GM19099 (cell line): ENCODE measurements around the gene CEBPB.

ENCODE experiments used
- POLR2A ChIP-seq: IDR thresholded peaks from 3 replicates; pipeline ENCODE4 v1.6.1; 2011; ENCODE audit warnings: low read depth; ENCODE audit not compliant: insufficient read length; ENCODE audit errors: extremely low read depth

The CEBPB gene

DNA sequence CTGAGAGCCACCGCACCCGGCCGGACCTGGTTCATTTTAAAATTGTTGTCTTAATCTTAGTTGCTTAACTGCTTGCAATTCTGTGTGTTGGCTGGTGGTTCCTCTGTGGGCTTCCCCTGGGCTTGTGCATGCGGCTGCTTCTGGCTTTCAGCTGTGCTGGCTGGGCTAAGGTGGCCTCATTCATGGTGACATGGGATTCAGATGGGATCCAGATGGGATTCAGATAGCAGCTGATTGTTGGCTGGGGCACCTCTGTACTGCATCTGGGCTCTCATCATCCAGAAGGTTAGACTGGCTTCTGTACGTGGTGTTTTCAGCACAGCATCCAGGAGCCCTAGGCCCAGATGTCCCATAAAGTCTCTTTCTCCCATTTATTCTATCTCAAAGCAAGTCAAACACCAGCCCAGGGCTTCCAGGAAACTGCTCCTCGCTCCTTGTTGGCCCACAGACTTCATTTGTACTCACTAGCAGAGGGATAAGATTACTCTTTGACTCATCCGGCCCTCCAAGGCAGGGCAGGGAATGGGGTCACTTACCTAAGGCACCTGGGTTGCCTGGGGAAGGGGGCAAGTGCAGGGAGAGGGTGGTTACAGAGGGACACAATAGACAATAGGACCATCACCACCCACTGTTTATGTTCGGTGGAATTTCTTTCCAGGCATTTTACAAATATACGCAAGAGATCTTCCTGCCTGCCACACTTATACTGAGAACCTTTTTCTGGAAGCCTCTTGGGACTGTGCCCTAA is 26.9 kb upstream of the CEBPB start:
- no peak for TF ChIP-seq POLR2A

DNA sequence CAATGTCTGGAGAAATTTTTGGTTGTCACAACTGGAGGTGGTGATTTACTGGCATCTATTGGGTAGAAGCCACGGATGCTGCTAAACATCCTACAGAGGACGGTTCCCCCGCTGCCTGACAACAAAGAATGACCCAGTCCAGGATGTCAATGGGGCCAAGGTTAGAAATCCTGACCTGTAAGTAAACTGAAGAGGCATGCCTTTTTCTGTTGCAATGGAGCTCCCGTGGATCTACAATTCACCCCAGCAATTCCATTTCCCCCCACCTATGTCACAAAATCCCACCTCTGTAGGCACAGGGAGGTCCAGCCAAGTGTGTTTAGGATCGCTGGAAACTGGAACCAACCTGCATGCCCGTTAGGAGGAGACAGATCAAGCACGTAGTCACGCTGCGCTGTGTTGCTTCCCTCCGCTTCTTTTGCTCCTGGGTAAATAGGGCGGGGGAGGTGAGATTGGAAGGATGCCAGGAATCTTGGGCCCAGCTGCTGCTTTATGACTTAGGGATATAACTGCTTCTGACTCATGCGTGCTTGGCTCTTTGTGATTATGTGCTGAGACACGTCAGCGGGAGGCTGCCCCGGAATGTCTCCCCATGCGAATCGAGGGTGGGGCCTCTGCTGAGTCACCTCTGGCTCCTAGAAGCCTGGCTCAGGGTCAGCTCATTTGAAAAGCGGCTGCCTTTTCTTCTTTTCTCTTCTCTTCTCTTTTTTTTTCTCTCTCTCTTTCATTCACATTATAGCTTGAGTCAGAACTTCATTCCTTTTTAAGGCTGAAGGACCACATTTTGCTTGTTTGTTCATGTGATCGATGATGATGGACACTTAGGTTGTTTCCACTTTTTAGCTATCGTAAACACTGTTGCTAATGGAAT is 24.7 kb upstream of the CEBPB start:
- TF ChIP-seq POLR2A: peak; percentile 62

DNA sequence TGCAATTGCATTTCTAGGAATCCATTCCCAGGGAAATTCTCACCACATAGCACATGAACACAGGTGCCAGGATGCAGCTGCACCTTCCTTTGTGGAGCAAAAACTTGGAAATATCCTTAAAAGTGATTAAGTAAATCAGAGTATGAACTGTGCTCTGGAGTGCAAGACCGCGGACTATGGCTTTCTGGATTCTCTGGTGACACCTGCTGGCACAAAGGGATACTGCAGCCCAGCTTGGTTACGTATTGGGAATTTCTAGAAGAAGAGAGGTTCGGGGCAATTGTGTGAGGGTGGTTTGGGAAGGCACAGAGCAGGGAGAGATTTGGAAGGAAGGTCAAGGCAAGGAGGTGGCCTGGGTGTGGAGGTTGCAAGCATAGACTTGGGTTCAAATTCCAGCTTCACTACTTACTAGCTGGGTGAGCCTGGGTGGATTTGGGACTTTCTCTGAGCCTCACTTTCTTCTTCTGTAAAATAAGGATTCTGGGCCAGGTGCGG is 21.3 kb upstream of the CEBPB start:
- no peak for TF ChIP-seq POLR2A

- TF ChIP-seq POLR2A: no peak
Observed at GRCh38 chr20:50170549-50171220, 19.9 kb upstream of the CEBPB start.

DNA sequence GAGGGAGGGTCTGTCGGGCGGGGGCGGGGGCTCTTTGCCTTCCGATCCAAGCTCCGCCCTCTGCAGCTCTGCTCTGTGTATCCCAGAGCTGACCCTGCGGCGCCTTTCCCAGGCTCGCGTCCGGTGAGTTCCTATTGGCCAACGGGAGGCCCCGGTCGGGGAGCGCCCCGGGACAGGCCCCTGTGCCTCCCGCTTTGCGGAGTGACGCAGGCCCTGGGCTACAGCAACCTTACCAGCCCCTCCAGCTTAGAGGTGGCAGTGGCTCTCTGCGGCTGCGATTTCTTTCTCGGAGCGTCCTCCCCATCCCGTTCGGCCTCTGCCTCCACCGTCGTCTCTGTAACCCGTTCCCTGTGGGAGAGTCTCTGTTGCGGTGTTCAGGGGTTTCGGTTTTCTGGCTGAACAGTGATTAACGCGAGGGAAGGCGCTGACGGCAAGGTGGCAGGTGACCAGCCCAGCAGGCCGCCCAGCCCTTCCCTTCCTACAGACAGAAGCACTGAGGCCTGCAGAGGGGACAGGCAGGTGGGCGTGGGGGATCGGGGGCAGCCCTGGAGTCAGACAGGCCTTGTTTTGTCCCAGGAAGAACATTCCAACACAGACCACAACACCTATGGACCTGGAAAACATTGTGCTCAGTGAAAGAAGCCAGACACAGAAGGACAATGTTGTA is 18.1 kb upstream of the CEBPB start:
- TF ChIP-seq POLR2A: no peak

DNA sequence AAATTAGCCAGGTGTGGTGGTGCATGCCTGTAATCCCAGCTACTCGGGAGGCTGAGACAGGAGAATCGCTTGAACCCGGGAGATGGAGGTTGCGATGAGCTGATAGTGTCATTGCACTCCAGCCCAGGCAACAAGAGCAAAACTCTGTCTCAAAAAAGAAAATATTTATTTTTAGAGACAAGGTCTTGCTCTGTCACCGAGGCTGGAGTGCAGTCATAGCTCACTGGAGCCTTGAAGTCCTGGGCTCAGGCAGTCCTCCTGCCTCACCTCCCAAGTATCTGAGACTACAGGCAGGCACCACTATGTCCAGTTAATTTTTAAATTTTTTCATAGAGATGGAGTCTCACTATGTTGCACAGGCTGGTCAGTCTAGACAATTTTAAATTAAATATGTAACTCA is 16.2 kb upstream of the CEBPB start:
- no peak for TF ChIP-seq POLR2A

DNA sequence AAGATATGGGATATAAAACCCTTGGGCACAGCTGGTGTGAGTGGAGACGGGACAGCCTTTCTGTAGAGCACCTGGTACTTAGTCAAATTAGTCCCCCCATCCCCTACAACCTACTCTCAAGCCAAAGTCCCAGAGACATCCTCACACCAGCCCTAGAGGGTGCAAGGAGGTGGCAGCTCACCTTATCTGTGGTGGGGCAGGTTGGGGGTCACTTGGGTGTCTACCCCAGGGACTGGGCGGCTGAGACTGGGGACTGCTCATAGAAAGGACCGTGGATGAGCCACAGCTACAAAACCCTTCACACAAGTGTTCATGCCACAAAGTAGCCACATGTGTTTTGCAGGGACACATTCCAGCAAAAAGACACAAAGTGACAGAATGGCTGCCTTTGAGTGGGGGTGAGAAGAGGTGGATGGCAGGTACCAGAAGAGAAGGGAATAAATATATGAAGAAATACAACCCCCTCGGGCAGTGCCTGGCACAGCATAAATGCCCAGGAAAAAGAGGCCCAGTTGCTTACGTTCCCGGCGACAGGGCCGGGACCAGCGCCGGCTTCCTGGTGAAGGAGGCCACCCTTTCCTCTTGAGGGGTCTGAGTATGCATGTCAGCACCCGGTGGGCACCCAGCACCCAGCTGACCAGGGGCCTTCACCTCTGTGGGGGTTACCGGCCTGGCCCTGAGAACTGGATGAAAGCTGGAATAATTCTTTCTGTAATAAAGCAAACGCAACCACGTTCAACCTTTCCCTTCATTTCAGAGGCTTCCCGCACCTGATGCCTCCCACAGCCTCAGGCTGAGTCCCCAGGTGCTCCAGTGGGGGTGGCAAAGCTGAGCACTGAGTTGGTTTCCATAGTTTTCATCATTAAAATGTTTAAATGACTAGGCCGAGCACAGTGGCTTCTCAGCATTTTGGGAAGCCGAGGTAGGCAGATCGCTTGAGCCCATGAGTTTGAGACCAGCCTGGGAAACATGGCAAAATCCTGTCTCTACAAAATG is 14.4 kb upstream of the CEBPB start:
- no peak for TF ChIP-seq POLR2A

DNA sequence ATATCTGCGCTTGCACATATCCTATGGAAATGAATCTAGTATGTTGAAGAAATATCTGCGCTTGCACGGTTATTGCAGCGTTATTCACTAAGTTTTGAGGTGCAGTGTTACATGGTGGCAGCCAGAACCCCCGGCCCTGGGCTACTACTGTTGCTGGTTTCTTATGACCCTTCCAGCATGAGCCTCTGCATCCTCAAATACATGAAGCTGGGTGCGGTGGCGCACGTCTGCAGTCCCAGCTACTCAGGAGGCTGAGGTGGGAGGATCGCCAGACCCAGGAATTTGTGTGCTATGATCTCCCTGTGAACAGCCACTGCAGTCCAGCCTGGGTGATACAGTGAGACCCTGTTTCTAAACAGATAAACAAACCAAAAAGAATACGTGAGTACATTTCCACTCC is 9.3 kb upstream of the CEBPB start:
- no peak for TF ChIP-seq POLR2A

- no peak for TF ChIP-seq POLR2A
Observed at GRCh38 chr20:50182346-50182745, 8.3 kb upstream of the CEBPB start.

DNA sequence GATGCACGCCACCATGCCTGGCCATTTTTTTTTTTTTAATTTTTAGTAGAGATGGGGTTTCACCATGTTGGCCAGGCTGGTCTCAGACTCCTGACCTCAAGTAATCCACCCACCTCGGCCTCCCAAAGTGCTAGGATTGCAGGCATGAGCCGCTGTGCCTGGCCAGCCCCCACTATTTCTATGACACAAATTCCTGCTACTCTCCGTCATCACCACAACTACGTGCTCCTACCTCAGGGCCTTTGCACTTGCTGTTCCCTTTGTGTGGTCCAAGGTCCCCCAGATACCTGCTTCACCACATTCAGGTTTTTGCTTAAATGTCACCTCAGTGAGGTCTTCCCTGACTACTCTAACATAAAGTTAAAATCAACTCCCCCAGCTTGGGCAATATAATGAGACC is 5.2 kb upstream of the CEBPB start:
- TF ChIP-seq POLR2A: no peak

- no peak for TF ChIP-seq POLR2A
Observed at GRCh38 chr20:50186151-50186885, 4.3 kb upstream of the CEBPB start.

DNA sequence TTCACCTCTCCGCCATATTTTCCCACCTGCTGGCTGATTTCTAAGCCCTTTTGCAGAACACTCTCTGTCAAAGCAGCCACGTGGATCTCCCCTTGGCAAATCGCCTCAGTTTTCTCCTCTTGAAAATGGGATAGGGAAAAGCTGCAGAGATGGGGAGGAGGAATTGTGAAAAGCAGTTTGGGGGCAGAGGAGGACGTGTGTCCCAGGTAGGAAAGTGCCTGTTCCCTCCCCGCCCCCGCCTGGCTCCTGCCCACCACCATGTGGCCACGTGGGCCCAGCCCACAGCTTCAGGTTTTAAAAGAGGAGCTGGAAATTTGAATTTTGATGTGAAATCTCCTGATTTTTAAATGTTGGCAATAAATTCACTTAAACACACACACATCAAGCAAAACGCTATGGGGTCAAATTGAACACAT is 3.6 kb upstream of the CEBPB start:
- TF ChIP-seq POLR2A: no peak

DNA sequence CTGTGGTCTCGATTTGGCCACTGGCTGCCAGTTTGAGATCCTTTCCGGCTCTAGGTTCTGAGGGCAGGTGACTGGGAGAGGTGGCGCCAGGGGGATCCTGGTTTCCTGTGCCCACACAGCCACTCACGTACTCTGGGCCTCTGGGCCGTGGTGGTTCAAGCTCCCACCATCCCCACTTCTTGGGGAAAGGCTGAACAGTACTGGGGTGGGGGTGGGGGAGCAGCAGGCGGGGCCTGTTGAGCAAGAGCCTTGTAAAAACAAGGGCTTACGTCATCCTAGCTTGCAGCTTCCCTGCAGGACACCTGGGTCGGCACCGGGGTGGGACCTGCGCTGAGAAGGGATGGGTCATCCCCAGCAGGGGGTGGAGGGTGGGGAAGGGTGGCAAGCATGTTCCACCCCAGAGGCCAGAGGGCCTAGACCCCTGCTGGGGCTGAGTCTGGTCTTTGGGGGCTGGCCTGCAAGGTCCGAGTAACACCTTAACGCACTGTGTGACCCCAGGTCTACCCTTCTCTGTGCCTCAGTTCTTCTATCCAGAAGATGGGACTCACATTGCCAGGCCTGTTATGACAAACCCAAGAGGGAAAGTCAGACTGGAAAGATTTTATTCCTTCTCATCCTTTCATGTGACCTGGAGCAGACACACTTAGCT is 3.1 kb upstream of the CEBPB start:
- no peak for TF ChIP-seq POLR2A

- no peak for TF ChIP-seq POLR2A
Observed at GRCh38 chr20:50188287-50188688, 2.3 kb upstream of the CEBPB start.
